ENCODE measurements around the gene CLMP.
"Not testable (repeated sequence)": the region's sequence is repeated elsewhere in the genome, so short reads cannot be mapped to it uniquely, and the experiment has no call there.

The CLMP gene

DNA sequence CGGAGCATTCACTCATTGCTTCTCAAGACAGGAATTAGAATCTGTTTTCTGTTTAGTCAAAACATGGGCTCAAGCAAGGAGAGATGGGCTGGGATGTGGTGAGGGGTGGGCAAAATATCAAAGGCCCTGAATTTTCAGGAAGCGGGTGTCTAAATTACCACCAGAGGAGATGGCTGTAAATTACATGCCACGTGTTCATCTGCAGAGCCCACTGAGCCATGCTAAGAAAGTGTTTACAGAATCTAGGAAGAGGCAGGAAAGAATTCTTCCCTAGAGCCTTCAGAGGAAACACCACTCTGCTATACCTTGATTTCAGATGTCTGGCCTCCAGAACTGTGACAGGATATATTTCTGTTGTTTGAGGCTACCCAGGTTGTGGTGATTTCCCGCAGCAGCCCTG lies 46.1 kb downstream of the CLMP start:
- H3K27me3 Mint-ChIP-seq: peaks cover 16% of the 10 kb centered on the region
- H3K36me3 Mint-ChIP-seq: no peaks in the 10 kb centered on the region
- H3K27ac Mint-ChIP-seq: no peak overlapping the region
- H3K4me3 Mint-ChIP-seq: no peak overlapping the region
- H3K4me1 Mint-ChIP-seq: peaks cover 6% of the 10 kb centered on the region
- no peak for ATAC-seq
- H3K9me3 Mint-ChIP-seq: peaks cover 6% of the 10 kb centered on the region

DNA sequence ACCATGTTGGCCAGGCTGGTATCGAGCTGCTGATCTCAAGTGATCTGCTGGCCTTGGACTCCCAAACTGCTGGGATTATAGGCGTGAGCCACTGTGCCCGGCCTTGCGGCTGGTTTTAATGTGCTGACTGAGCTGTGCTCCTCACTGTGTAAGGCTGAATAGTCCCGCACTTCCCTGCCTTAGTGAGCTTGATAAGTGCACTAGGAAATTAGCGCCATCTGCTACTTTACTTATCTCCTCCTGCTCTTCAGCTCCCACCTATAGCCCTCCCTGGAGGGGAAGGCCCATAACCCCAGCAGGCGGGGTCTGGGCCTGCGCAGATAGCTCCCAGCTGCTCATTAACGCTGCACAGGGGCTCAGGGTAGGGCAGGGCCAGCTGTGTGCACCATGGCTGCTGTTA lies 49.4 kb downstream of the CLMP start:
- no peak for ATAC-seq
- Mint-ChIP-seq H3K4me1 (peaks cover 6% of the 10 kb centered on the region), H3K27ac (no peak overlapping the region), H3K9me3 (peaks cover 6% of the 10 kb centered on the region), H3K27me3 (peaks cover 12% of the 10 kb centered on the region), H3K4me3 (no peak overlapping the region), H3K36me3 (no peaks in the 10 kb centered on the region)

DNA sequence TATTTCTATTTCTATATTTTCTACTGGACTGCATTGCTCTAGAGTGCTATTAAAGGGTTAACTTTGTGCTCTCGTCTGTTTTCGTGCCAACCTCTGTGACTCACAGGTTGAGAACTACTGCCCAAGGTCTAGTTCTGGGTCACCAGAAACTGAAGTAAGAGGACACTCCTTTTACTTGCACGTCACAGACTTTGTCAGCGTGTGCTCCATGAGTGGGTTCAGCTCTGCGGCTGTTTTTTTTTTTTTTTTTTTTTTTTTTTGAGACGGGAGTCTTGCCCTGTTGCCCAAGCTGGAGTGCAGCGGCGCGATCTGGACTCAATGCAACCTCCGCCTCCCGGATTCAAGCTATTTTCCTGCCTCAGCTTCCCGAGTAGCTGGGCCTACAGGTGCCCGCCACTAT lies 49.8 kb downstream of the CLMP start:
- Mint-ChIP-seq H3K4me1 (peaks cover 3% of the 10 kb centered on the region), H3K36me3 (no peaks in the 10 kb centered on the region), H3K9me3 (peaks cover 3% of the 10 kb centered on the region), H3K27ac (no peak overlapping the region), H3K4me3 (no peak overlapping the region), H3K27me3 (peaks cover 12% of the 10 kb centered on the region)
- no peak for ATAC-seq

DNA sequence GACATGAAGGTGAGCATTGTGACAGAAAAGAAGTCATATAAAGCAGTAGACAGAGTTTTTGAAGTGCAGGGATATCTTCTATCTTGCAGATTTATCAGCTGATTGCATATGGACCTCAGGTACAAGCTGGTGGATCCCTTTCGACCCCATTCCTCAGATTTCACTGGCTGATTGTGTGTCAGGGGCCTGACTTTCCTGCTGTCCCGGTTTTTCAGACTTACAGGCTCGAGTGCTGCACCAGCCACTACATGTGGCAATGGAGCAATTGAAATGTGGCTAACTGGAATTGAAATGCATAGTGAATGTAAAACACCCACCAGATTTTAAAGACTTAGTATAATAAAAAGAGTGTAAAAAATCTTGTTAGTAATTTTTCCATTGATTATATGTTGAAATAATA lies 50.3 kb downstream of the CLMP start:
- H3K4me1 Mint-ChIP-seq: no peaks in the 10 kb centered on the region
- peaks cover 12% of the 10 kb centered on the region for H3K27me3 Mint-ChIP-seq
- no peaks in the 10 kb centered on the region for H3K36me3 Mint-ChIP-seq
- H3K9me3 Mint-ChIP-seq: no peaks in the 10 kb centered on the region
- no peak for ATAC-seq
- no peak overlapping the region for H3K4me3 Mint-ChIP-seq
- H3K27ac Mint-ChIP-seq: no peak overlapping the region

- Mint-ChIP-seq H3K27me3 (peaks cover 12% of the 10 kb centered on the region), H3K36me3 (no peaks in the 10 kb centered on the region), H3K4me3 (no peak overlapping the region), H3K27ac (no peak overlapping the region), H3K9me3 (no peaks in the 10 kb centered on the region), H3K4me1 (no peaks in the 10 kb centered on the region)
- ATAC-seq: no peak
These were observed 51.1 kb downstream of the CLMP start for GRCh38 chr11:123143921-123144320.

- Mint-ChIP-seq H3K36me3 (no peaks in the 10 kb centered on the region), H3K9me3 (no peaks in the 10 kb centered on the region), H3K27me3 (peaks cover 12% of the 10 kb centered on the region), H3K4me3 (no peak overlapping the region), H3K4me1 (no peaks in the 10 kb centered on the region), H3K27ac (no peak overlapping the region)
- no peak for ATAC-seq
These were observed 51.6 kb downstream of the CLMP start for GRCh38 chr11:123143476-123143875.

DNA sequence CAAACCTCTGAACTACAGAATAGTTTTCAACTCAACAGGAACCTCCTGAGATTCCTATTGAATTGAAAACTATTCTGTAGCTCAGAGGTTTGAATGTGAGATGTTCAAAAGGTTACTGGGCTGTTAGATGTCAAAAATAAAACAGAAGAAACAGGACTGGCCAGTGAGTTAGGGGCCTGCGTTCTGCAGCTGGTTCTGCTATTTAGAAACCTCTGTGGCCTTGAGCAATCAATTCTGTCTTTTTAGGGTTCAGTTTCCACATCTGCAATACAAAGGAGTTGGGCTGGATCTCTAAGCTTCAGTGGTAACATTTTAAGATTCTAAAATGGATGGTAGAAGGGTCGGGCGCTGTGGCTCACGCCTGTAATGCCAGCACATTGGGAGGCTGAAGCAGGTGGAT lies 55.8 kb downstream of the CLMP start:
- ATAC-seq: no peak
- Mint-ChIP-seq H3K9me3 (no peaks in the 10 kb centered on the region), H3K4me3 (no peak overlapping the region), H3K36me3 (no peaks in the 10 kb centered on the region), H3K27ac (no peak overlapping the region), H3K27me3 (no peaks in the 10 kb centered on the region), H3K4me1 (peaks cover 7% of the 10 kb centered on the region)

DNA sequence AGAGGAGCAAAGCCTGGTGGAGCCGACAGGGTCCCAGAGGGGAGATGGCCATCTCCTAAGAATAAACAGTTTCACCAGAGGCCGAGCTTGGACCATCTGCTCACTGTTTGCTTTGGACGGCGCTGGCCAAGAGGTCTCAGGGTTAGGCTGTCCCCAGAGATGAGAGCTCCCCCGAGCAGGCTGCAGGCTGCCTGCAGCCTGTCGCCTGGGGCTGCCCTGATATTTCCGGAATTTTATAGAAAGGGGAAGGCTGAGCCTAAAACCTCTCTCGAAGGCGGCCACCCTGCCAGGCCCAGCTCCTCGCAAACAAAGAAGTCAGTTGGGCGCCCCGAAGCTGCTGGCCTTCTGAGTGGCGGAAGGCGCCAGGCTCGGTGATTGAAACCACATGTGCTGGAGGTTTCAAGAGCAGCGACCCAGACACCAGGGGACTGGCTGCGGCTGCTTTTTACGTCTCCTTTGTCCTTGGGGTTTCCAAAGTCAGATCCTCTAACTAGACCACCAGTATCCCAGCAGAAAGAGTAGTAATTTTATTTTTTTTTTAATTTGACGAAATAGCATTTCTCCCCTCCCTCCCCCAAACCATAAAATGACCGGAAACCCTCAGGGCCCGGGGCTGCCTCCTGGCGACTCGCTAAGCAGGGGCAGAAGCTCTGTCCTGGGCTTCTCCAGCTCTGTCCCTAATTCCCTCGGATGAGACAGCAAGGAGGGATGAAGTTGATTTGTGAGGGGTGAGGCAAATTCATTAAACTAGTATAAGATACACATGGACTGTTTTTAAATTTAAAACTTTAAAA lies 57.4 kb downstream of the CLMP start:
- no peak for ATAC-seq
- no peaks in the 10 kb centered on the region for H3K36me3 Mint-ChIP-seq
- H3K27ac Mint-ChIP-seq: no peak overlapping the region
- no peaks in the 10 kb centered on the region for H3K9me3 Mint-ChIP-seq
- peak overlapping the region; percentile 28 for H3K4me3 Mint-ChIP-seq
- H3K4me1 Mint-ChIP-seq: peaks cover 7% of the 10 kb centered on the region
- no peaks in the 10 kb centered on the region for H3K27me3 Mint-ChIP-seq

DNA sequence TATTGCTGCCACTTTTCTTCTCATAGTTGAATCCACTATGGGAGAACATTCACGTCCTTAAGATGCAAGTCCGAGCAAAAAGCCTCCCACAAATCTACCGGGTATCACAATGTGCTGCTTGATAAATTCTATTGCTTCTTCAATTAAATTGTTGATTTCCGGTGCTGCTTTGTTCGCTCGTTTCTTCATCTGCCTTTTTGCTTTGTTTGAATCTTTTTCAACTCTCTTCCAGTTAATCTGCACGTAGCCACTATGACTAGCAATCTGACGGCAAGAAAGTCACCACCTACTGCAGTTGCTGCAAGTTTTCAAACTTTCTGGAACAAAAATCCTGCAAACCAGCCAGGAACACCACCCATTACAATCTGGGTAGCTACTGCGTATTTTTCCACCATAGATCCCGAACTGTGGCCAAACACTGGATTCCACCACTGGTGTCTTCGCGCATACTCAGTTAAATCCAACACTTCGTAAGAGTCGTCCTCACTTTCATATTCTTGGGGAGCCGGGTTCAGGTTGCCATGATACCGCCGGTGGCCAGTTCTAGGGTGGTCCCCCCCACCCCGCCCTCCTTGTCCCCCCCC lies 59.1 kb downstream of the CLMP start:
- no peaks in the 10 kb centered on the region for H3K27me3 Mint-ChIP-seq
- ATAC-seq: no peak

GRCh38 chr11:123132881-123133280 lies 62.2 kb downstream of the CLMP start:
- Mint-ChIP-seq H3K27ac (no peak overlapping the region), H3K4me3 (no peak overlapping the region), H3K27me3 (no peaks in the 10 kb centered on the region), H3K9me3 (no peaks in the 10 kb centered on the region), H3K4me1 (peaks cover 5% of the 10 kb centered on the region), H3K36me3 (no peaks in the 10 kb centered on the region)
- ATAC-seq: no peak

More for the DNA sequence above, 59.1 kb downstream of the CLMP start:
- Mint-ChIP-seq H3K4me1 (peaks cover 7% of the 10 kb centered on the region), H3K27ac (no peak overlapping the region), H3K36me3 (no peaks in the 10 kb centered on the region), H3K4me3 (no peak overlapping the region), H3K9me3 (no peaks in the 10 kb centered on the region)

DNA sequence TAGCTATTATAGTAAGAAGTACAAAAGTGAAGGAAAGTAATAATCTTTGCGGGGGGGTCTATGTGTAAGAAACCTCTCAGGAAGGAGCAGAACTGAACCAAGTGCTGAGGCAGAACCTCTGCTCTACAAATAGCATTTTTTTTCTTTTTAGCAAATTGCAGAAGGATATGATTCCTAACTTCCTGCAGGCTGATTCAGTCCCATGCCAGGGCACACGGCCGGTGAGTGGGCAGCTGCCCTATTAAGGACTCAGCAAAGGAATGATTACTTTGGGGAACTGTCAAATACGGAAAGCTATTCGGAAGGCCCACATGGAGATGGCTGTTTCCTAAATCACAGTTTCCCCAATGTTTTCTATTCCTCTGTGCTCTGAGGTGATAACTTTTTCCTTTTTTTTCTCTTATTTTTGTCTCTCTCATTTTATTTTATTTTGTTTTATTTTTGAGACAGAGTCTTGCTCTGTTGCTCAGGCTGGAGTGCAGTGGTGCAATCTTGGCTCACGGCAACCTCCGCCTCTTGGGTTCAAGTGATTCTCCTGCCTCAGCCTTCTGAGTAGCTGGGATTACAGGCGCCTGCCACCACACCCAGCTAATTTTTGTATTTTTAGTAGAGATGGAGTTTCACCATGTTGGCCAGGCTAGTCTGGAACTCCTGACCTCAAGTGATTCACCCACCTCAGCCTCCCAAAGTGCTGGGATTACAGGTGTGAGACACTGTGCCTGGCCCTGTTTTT lies 62.8 kb downstream of the CLMP start:
- H3K27me3 Mint-ChIP-seq, H3K4me1 Mint-ChIP-seq, H3K27ac Mint-ChIP-seq, H3K36me3 Mint-ChIP-seq, ATAC-seq, H3K4me3 Mint-ChIP-seq, H3K9me3 Mint-ChIP-seq: not testable (repeated sequence)

GRCh38 chr11:123129920-123130319 lies 65.1 kb downstream of the CLMP start:
- Mint-ChIP-seq H3K4me3 (no peak overlapping the region), H3K27me3 (peaks cover 10% of the 10 kb centered on the region), H3K4me1 (no peaks in the 10 kb centered on the region), H3K27ac (no peak overlapping the region), H3K36me3 (no peaks in the 10 kb centered on the region), H3K9me3 (no peaks in the 10 kb centered on the region)
- no peak for ATAC-seq

GRCh38 chr11:123125169-123125568 lies 69.9 kb downstream of the CLMP start:
- no peak overlapping the region for H3K27ac Mint-ChIP-seq

GRCh38 chr11:123122852-123123251 lies 72.2 kb downstream of the CLMP start:
- no peaks in the 10 kb centered on the region for H3K4me1 Mint-ChIP-seq
- no peaks in the 10 kb centered on the region for H3K9me3 Mint-ChIP-seq
- H3K27me3 Mint-ChIP-seq: peaks cover 36% of the 10 kb centered on the region
- ATAC-seq: no peak
- H3K27ac Mint-ChIP-seq: no peak overlapping the region
- no peaks in the 10 kb centered on the region for H3K36me3 Mint-ChIP-seq
- H3K4me3 Mint-ChIP-seq: no peak overlapping the region

More at GRCh38 chr11:123125169-123125568, 69.9 kb downstream of the CLMP start:
- Mint-ChIP-seq H3K9me3 (no peaks in the 10 kb centered on the region), H3K27me3 (peaks cover 36% of the 10 kb centered on the region), H3K4me3 (no peak overlapping the region), H3K4me1 (no peaks in the 10 kb centered on the region), H3K36me3 (no peaks in the 10 kb centered on the region)
- no peak for ATAC-seq

- Mint-ChIP-seq H3K36me3 (no peaks in the 10 kb centered on the region), H3K27ac (no peak overlapping the region), H3K4me3 (no peak overlapping the region), H3K27me3 (peaks cover 36% of the 10 kb centered on the region), H3K4me1 (no peaks in the 10 kb centered on the region), H3K9me3 (no peaks in the 10 kb centered on the region)
- ATAC-seq: no peak
These were observed 72.7 kb downstream of the CLMP start for GRCh38 chr11:123122341-123122740.

GRCh38 chr11:123116486-123116885 lies 78.6 kb downstream of the CLMP start:
- Mint-ChIP-seq H3K4me1 (no peaks in the 10 kb centered on the region), H3K4me3 (no peak overlapping the region), H3K27me3 (no peaks in the 10 kb centered on the region), H3K27ac (no peak overlapping the region), H3K9me3 (peaks cover 3% of the 10 kb centered on the region), H3K36me3 (no peaks in the 10 kb centered on the region)
- ATAC-seq: no peak

Measured in stimulated activated memory B cell treated with anti-CD40 and anti-IgM and Interleukin-4, amounts not matched to agents 10 μg/mL and 1 μg/mL and 100 μg/mL, for 72 hours (primary cell).